ENCODE results near the gene PNPLA5.
"Not testable (repeated sequence)": the region's sequence is repeated elsewhere in the genome, so short reads cannot be mapped to it uniquely, and the experiment has no call there.

Gene PNPLA5

GRCh38 chr22:43891360-43892182, at the start of gene PNPLA5:
TSS of gene PNPLA5 (minus strand) at chr22:43892013. CDS start at chr22:43891880, 133 bp downstream.
- DNase-seq: no peak

GRCh38 chr22:43941449-43941848, 49.6 kb upstream of the PNPLA5 start:
- no peak for DNase-seq

- no peak for DNase-seq
These were observed 40.0 kb upstream of the PNPLA5 start for GRCh38 chr22:43931771-43932170.

GRCh38 chr22:43928908-43929307, 37.1 kb upstream of the PNPLA5 start:
- DNase-seq: no peak

GRCh38 chr22:43928468-43928867, 36.7 kb upstream of the PNPLA5 start:
- no peak for DNase-seq

GRCh38 chr22:43926349-43926710, 34.5 kb upstream of the PNPLA5 start:
- DNase-seq: no peak

- no peak for DNase-seq
These were observed 33.9 kb upstream of the PNPLA5 start for GRCh38 chr22:43925433-43926348.

- no peak for DNase-seq
These were observed 33.1 kb upstream of the PNPLA5 start for GRCh38 chr22:43924877-43925276.

GRCh38 chr22:43923631-43924464, 32.0 kb upstream of the PNPLA5 start, which contains the start of gene PNPLA3:
TSS of gene PNPLA3 (plus strand) at chr22:43923805. CDS start at chr22:43923912, 107 bp downstream.
- peak; percentile 77 for DNase-seq

- DNase-seq: no peak
These were observed 31.4 kb upstream of the PNPLA5 start for GRCh38 chr22:43923191-43923590.

GRCh38 chr22:43922123-43922522, 30.3 kb upstream of the PNPLA5 start:
- no peak for DNase-seq

GRCh38 chr22:43921370-43921769, 29.6 kb upstream of the PNPLA5 start:
- no peak for DNase-seq

- DNase-seq: no peak
These were observed 27.5 kb upstream of the PNPLA5 start for GRCh38 chr22:43919106-43919973.

- DNase-seq: no peak
These were observed 25.7 kb upstream of the PNPLA5 start for GRCh38 chr22:43917521-43917920.

- DNase-seq: no peak
These were observed 19.5 kb upstream of the PNPLA5 start for GRCh38 chr22:43911351-43911750.

- no peak for DNase-seq
These were observed 18.4 kb upstream of the PNPLA5 start for GRCh38 chr22:43910178-43910695.

- DNase-seq: no peak
These were observed 17.9 kb upstream of the PNPLA5 start for GRCh38 chr22:43909708-43910107.

GRCh38 chr22:43905681-43906080, 13.9 kb upstream of the PNPLA5 start:
- no peak for DNase-seq

- DNase-seq: peak; percentile 25
These were observed 12.6 kb upstream of the PNPLA5 start for GRCh38 chr22:43904412-43904811.

- DNase-seq: not testable (repeated sequence)
These were observed 11.2 kb upstream of the PNPLA5 start for GRCh38 chr22:43903033-43903432.

- DNase-seq: no peak
These were observed 10.3 kb upstream of the PNPLA5 start for GRCh38 chr22:43901976-43902643.
